GM21526 (cell line): ENCODE results near the gene PNMA6E.

Experiments
- ATAC-seq: cut with Tn5 transposase; IDR thresholded peaks from one replicate; pipeline ENCODE4 v1.9.1; 2021; ENCODE audit warnings: moderate library complexity; ENCODE audit not compliant: unreplicated experiment, low FRiP score

The PNMA6E gene

DNA sequence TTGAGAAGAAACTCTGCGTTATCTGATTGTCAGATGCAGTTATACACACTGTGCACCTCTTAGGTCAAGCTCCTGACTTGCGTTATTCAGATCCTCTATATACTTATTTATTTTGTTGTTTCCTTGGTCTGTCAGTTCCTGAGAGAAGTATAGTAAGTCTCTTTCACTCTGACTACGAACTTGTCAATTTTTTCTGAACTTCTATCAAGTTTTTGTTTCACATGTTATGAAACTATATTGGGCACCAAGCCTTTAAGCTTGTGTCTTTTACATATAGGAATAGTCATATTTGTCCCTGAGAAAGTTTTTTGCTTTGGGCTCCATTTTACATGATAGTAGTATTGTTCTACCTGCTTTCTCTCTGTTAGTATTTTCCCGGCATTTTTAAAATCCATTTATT is 35.5 kb downstream of the PNMA6E start:
- ATAC-seq: no peak

GRCh38 chrX:153361781-153362397 is 39.3 kb downstream of the PNMA6E start:
- ATAC-seq: no peak

DNA sequence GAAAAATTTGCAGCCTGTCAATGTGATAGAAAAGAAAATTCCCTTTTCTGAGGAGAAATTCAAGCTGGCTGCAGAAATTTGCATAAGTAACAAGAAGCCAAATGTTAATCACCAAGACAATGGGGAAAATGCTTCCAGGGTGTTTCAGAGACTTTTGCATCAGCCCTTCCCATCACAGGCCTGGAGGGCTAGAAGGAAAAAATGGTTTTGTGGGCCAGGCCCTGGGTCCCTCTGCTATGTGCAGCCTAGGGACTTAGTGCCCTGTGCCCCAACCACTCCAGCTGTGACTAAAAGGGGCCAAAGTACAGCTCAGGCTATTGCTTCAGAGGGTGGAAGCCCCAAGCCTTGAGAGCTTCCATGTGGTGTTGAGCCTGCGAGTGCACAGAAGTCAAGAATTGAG is 43.3 kb downstream of the PNMA6E start:
- no peak for ATAC-seq

GRCh38 chrX:153353416-153353815 is 47.7 kb downstream of the PNMA6E start:
- ATAC-seq: no peak

DNA sequence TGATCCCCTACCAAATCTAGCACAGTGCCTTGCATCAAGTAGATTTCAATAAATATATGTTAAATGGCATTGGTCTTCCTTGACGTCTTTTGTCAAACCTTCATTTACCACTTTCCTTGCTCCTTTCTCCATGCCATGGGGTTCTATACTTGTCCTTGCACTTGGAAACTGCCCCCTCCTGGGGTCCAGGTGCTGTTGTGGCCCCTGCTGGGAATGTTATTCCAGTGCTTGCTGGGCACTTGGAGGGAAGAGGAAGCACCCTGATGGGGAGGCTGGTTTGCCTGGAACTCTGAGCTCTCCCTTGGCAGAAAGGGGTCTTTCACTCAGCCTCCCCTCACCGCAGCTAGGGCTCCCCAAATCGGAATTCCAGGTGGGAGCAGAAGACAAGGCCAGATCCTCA is 48.3 kb downstream of the PNMA6E start:
- no peak for ATAC-seq

GRCh38 chrX:153351981-153352380 is 49.2 kb downstream of the PNMA6E start:
- ATAC-seq: no peak

DNA sequence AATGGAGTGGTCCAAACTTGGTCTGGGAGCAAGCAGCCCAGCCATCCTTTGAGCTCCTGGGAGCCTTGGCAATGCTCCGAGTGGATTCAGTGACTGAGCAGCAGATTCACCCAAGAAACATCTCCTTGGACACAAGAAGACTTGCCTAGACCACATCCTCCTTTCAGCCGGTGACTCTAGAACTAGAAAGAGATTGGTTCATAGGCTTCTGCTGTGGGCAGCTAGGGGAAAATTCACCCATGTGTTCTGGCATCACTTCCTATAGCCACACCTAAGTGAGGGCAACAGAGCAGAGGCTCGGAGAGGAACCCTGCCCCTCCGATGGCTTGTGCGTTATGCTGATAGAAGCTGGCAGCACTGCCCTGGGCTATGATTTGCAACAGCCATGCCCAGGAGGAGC is 51.2 kb downstream of the PNMA6E start:
- no peak for ATAC-seq

- ATAC-seq: no peak
Observed at GRCh38 chrX:153348421-153348820, 52.7 kb downstream of the PNMA6E start.

- no peak for ATAC-seq
Observed at GRCh38 chrX:153347530-153347929, 53.6 kb downstream of the PNMA6E start.
